SU-DHL-6 (cell line): ENCODE measurements around the gene N4BP2.
"Not testable (repeated sequence)": the region's sequence is repeated elsewhere in the genome, so short reads cannot be mapped to it uniquely, and the experiment has no call there.

ENCODE experiments used
- H2AFZ ChIP-seq: fragments of 200-600 bp; sonication (generic); 2 replicates; pipeline ENCODE4 v1.6.1; 2014; ENCODE audit warnings: low read depth, mild to moderate bottlenecking, moderate library complexity, mixed read lengths, antibody characterized with exemption, low read length; ENCODE audit not compliant: severe bottlenecking
- H3F3A ChIP-seq: fragments of 200-600 bp; shearing (Covaris generic); 2 replicates; pipeline ENCODE4 v1.6.0; 2016; ENCODE audit warnings: antibody characterized with exemption, mild to moderate bottlenecking; ENCODE audit not compliant: insufficient read depth
- H3K27ac ChIP-seq: fragments of 200-600 bp; sonication (generic); 2 replicates; pipeline ENCODE4 v1.5.1; 2016; ENCODE audit warnings: low read depth, mild to moderate bottlenecking, low read length, moderate library complexity, mixed read lengths
- H3K27me3 ChIP-seq: fragments of 200-600 bp; sonication (generic), shearing (Covaris generic); 2 replicates; pipeline ENCODE4 v1.6.0; 2014; ENCODE audit warnings: mild to moderate bottlenecking, low read length
- H3K36me3 ChIP-seq: fragments of 200-600 bp; sonication (generic); 2 replicates; pipeline ENCODE4 v1.6.1; 2014; ENCODE audit warnings: mild to moderate bottlenecking, low read length, mixed read lengths
- H3K4me2 ChIP-seq: fragments of 300-600, 200-600 bp; shearing (Covaris generic), sonication (generic); 2 replicates; pipeline ENCODE4 v1.6.0; 2014; ENCODE audit warnings: low read length, low read depth, mild to moderate bottlenecking; ENCODE audit not compliant: poor library complexity, severe bottlenecking
- H3K4me3 ChIP-seq: fragments of 200-600 bp; sonication (generic); 2 replicates; pipeline ENCODE4 v1.5.1; 2014; ENCODE audit warnings: antibody characterized with exemption, low read length, mild to moderate bottlenecking, mixed read lengths; ENCODE audit not compliant: insufficient read depth, poor library complexity, severe bottlenecking
- H3K79me2 ChIP-seq: fragments of 200-600 bp; sonication (generic); 2 replicates; pipeline ENCODE4 v1.6.1; 2014; ENCODE audit warnings: mild to moderate bottlenecking, low read length, moderate library complexity; ENCODE audit not compliant: insufficient read depth
- H3K9ac ChIP-seq: fragments of 200-600 bp; sonication (generic); 2 replicates; pipeline ENCODE4 v1.7.0; 2014; ENCODE audit warnings: mild to moderate bottlenecking, low read length
- H3K9me2 ChIP-seq: fragments of 200-600 bp; sonication (generic); replicated peaks from 2 replicates; pipeline ENCODE4 v1.6.1; 2014; ENCODE audit warnings: low read length; ENCODE audit not compliant: insufficient read depth
- H3K9me3 ChIP-seq: fragments of 200-600 bp; sonication (generic); 2 replicates; pipeline ENCODE4 v1.6.1; 2014; ENCODE audit warnings: low read length, mixed read lengths; ENCODE audit not compliant: insufficient read depth
- H4K20me1 ChIP-seq: fragments of 200-600 bp; sonication (generic); 2 replicates; pipeline ENCODE4 v1.6.1; 2014; ENCODE audit warnings: low read depth, mild to moderate bottlenecking, antibody characterized with exemption, low read length, moderate library complexity, mixed read lengths
- EZH2phosphoT487 ChIP-seq: fragments of 200-600 bp; sonication (generic), shearing (Covaris generic); conservative IDR thresholded peaks from 2 replicates; pipeline ENCODE4 v1.6.1; 2018; ENCODE audit warnings: mild to moderate bottlenecking, antibody characterized with exemption, low read length, moderate library complexity, mixed read lengths
- TF ChIP-seq, protein P1 (sequence below): fragments of 200-600 bp; sonication (generic); IDR thresholded peaks from one replicate; pipeline ENCODE4 v1.5.1; 2017; ENCODE audit warnings: antibody characterized with exemption, mild to moderate bottlenecking, low read length, moderate library complexity; ENCODE audit not compliant: insufficient read depth, poor library complexity, severe bottlenecking

N4BP2 gene

DNA sequence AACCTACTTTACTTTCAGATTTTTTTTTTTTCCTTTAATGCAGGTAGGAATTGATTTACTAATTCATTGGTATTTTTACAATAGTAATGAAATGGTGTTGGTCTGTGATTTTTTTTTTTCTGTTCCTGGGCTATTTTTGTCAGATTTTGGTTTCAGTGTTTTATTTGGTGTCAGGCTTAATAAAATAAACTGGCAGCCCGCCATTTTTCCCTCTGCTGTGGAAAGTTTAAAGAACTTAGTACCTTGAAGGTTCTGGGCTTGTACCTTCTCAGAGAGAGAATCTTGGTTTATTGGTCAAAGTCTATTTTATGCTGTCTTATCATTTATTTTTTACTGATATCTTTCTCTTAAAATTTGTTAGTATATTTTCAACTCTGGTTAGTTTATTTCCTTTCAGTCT lies 76.2 kb downstream of the N4BP2 start:
- no peaks in the 10 kb centered on the region for H3K36me3 ChIP-seq
- no peaks in the 10 kb centered on the region for H4K20me1 ChIP-seq
- no peak overlapping the region for H2AFZ ChIP-seq

DNA sequence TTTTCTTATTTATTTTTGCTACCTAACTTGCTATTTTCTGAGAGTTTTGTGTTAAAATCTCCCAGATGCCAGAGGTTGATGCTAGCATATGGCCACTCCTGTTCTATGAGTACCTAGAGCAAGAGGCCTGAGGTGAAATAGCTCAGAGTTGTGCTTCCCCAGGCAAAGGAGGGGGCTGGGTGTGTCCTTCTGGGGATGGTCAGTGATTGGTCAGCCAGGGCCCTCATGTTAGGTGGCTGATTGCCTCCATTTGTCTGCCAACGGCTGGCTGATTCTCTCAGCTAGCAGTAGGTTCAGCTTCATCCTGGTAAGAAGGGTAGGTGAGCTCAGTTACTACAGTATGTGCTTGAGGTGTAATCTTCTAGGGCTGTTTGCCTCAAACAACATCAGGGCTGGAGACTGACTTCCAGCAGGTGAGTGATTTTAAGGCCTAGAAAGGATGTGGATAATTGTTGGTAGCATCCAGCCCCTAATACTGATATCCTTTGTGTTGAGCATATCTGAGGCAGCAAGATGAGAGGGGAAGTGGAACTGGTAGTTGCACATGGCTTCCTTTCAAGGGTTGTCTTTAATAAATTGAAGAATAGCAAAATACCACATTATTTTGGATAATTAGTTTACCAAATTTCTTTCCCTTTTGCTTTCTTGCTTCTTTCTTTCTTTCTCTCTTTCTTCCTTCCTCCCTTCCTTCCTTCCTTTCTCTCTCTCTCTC lies 77.7 kb downstream of the N4BP2 start:
- no peaks in the 10 kb centered on the region for H3K79me2 ChIP-seq
- no peaks in the 10 kb centered on the region; the same call in 1 of the 2 replicates for H3F3A ChIP-seq
- no peak overlapping the region for H3K9ac ChIP-seq
- no peak overlapping the region for H3K4me2 ChIP-seq
- H3K27me3 ChIP-seq = no peaks in the 10 kb centered on the region
- H3K36me3 ChIP-seq = no peaks in the 10 kb centered on the region
- no peaks in the 10 kb centered on the region for H4K20me1 ChIP-seq
- no peaks in the 10 kb centered on the region for H3K9me2 ChIP-seq
- H2AFZ ChIP-seq = no peak overlapping the region
- no peak overlapping the region for H3K27ac ChIP-seq
- H3K4me3 ChIP-seq = no peak overlapping the region
- H3K9me3 ChIP-seq = no peaks in the 10 kb centered on the region
- no peak for TF ChIP-seq EZH2phosphoT487
- TF ChIP-seq, protein P1, sequence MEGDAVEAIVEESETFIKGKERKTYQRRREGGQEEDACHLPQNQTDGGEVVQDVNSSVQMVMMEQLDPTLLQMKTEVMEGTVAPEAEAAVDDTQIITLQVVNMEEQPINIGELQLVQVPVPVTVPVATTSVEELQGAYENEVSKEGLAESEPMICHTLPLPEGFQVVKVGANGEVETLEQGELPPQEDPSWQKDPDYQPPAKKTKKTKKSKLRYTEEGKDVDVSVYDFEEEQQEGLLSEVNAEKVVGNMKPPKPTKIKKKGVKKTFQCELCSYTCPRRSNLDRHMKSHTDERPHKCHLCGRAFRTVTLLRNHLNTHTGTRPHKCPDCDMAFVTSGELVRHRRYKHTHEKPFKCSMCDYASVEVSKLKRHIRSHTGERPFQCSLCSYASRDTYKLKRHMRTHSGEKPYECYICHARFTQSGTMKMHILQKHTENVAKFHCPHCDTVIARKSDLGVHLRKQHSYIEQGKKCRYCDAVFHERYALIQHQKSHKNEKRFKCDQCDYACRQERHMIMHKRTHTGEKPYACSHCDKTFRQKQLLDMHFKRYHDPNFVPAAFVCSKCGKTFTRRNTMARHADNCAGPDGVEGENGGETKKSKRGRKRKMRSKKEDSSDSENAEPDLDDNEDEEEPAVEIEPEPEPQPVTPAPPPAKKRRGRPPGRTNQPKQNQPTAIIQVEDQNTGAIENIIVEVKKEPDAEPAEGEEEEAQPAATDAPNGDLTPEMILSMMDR = no peak

More for the DNA sequence above, 76.2 kb downstream of the N4BP2 start:
- Histone ChIP-seq H3K9me3 (no peaks in the 10 kb centered on the region), H3K79me2 (no peaks in the 10 kb centered on the region), H3F3A (no peaks in the 10 kb centered on the region; the same call in 1 of the 2 replicates), H3K4me3 (no peak overlapping the region), H3K9ac (no peak overlapping the region), H3K27ac (no peak overlapping the region), H3K4me2 (no peak overlapping the region), H3K27me3 (no peaks in the 10 kb centered on the region), H3K9me2 (no peaks in the 10 kb centered on the region)
- TF ChIP-seq, protein P1 = no peak
- no peak for TF ChIP-seq EZH2phosphoT487

DNA sequence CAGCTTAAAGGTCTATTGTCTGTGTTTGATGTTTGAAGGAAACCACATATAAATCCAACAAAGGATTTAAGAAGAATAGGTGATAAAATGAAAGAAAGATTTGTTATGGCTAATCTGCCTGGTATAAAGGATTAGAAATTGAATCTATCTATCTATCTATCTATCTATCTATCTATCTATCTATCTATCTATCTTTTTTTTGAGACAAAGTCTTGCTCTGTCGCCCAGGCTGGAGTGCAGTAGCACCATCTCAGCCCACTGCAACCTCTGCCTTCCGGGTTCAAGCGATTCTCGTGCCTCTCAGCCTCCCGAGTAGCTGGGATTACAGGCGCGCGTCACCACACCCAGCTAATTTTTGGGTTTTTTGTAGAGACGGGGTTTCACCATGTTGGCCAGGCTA lies 79.6 kb downstream of the N4BP2 start:
- not testable (repeated sequence) for H3K27ac ChIP-seq, H3K27me3 ChIP-seq, H3K9me2 ChIP-seq, H3K79me2 ChIP-seq, H4K20me1 ChIP-seq, H3K9ac ChIP-seq, H2AFZ ChIP-seq, H3K4me2 ChIP-seq, H3K36me3 ChIP-seq, H3K9me3 ChIP-seq, H3F3A ChIP-seq, H3K4me3 ChIP-seq

DNA sequence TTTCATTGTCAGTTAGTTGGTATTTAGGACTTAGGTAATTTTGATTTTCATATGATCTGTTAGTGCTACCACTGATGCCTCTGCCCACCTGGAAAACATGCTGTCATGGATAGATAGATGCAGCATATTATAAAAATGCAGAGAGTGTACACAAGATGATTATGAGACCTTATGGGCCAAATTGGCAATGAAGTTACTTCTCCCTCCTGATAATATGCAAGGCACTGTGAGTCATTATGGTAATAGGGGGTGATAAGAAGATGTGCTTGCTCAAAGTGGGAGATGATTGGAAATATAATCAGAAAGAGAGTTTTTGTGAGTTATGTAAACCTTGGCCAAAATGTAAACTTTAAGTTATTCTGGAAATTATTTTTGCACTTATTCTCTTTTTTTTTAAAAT lies 83.5 kb downstream of the N4BP2 start:
- Histone ChIP-seq H3K36me3 (no peaks in the 10 kb centered on the region), H3K9ac (no peak overlapping the region), H3K27me3 (no peaks in the 10 kb centered on the region), H2AFZ (no peak overlapping the region), H3K9me2 (no peaks in the 10 kb centered on the region), H3K4me2 (no peak overlapping the region), H3K9me3 (no peaks in the 10 kb centered on the region), H4K20me1 (no peaks in the 10 kb centered on the region), H3F3A (no peaks in the 10 kb centered on the region), H3K79me2 (no peaks in the 10 kb centered on the region), H3K27ac (no peak overlapping the region), H3K4me3 (no peak overlapping the region)
- TF ChIP-seq EZH2phosphoT487 = no peak
- TF ChIP-seq, protein P1 = no peak

DNA sequence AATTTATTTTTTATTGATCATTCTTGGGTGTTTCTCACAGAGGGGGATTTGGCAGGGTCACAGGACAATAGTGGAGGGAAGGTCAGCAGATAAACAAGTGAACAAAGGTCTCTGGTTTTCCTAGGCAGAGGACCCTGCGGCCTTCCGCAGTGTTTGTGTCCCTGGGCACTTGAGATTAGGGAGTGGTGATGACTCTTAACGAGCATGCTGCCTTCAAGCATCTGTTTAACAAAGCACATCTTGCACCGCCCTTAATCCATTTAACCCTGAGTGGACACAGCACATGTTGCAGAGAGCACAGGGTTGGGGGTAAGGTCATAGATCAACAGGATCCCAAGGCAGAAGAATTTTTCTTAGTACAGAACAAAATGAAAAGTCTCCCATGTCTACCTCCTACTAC lies 83.9 kb downstream of the N4BP2 start:
- not testable (repeated sequence) for H3K27me3 ChIP-seq, H3K4me2 ChIP-seq, H2AFZ ChIP-seq, H3K9me2 ChIP-seq, H3K4me3 ChIP-seq, H3K79me2 ChIP-seq, H3K27ac ChIP-seq, H3K9me3 ChIP-seq, H3K36me3 ChIP-seq, H3K9ac ChIP-seq, H4K20me1 ChIP-seq, H3F3A ChIP-seq
